SK-N-SH (cell line): ENCODE data around the gene ZSCAN10. TPM values are rescaled to one million over a fixed set of nuclear protein-coding genes. Genes with fewer than 3 reads are reported as not detected.

Experiments
- CTCF ChIA-PET: fragments of 300-600, 350-600 bp; formaldehyde crosslinking; extraction: SDS; loops from one replicate; lab custom pipeline; 2021; lab: Yijun Ruan, JAX
- POLR2A ChIA-PET: fragments of 350-600 bp; sonication (Branson Sonifier 250); formaldehyde crosslinking; extraction: SDS; loops from one replicate; lab custom pipeline; 2020; ENCODE audit warnings: antibody characterized with exemption, inconsistent platforms; lab: Yijun Ruan, JAX
- DNase-seq: peaks from one replicate; pipeline ENCODE4 v3.0.0; 2012
- H2AFZ ChIP-seq: fragments of 200-600 bp; sonication (generic); 2 replicates; pipeline ENCODE4 v1.8.1; 2016; ENCODE audit warnings: antibody characterized with exemption, mild to moderate bottlenecking, low read depth
- H3F3A ChIP-seq: fragments of 200-600 bp; sonication (generic); replicated peaks from 2 replicates; pipeline ENCODE3; 2016; ENCODE audit warnings: antibody characterized with exemption, mild to moderate bottlenecking; ENCODE audit not compliant: insufficient read depth
- H3K27ac ChIP-seq, 2 experiments: fragments of 200-500 bp in 1 of 2; fragments of 200-600 bp in 1 of 2; sonication (Bioruptor generic) in 1 of 2; sonication (generic), shearing (Covaris generic) in 1 of 2; 2 replicates each; pipeline versions ENCODE4 v1.5.1 to v1.6.1; 2014 to 2016; ENCODE audit warnings: low read depth in 2 of 2, inconsistent platforms in 1 of 2, low read length in 1 of 2, mild to moderate bottlenecking in 1 of 2, mixed read lengths in 1 of 2
- H3K27me3 ChIP-seq: fragments of 200-600 bp; sonication (generic), shearing (Covaris generic); 2 replicates; pipeline ENCODE4 v1.6.1; 2016; ENCODE audit warnings: mixed run types; ENCODE audit not compliant: insufficient read depth
- H3K36me3 ChIP-seq, 2 experiments: fragments of 200-500 bp in 1 of 2; fragments of 200-600 bp in 1 of 2; sonication (Bioruptor generic) in 1 of 2; sonication (generic) in 1 of 2; replicated peaks in 1 of 2; 2 replicates each; pipeline versions ENCODE3 to v1.5.1; 2014 to 2016; ENCODE audit warnings: low read length in 1 of 2, mild to moderate bottlenecking in 1 of 2; ENCODE audit not compliant: insufficient read depth in 2 of 2, control insufficient read depth in 1 of 2
- H3K4me1 ChIP-seq, 2 experiments: fragments of 200-500 bp in 1 of 2; fragments of 200-600 bp in 1 of 2; sonication (Bioruptor generic) in 1 of 2; sonication (generic), shearing (Covaris generic) in 1 of 2; 2 replicates each; pipeline versions ENCODE4 v1.5.1 to v1.6.1; 2014 to 2016; ENCODE audit warnings: low read depth in 1 of 2, low read length in 1 of 2, mixed run types in 1 of 2; ENCODE audit not compliant: insufficient read depth in 2 of 2, control insufficient read depth in 1 of 2
- H3K4me2 ChIP-seq: fragments of 200-600 bp; sonication (generic), shearing (Covaris generic); 2 replicates; pipeline ENCODE4 v1.6.1; 2017; ENCODE audit warnings: mixed run types
- H3K4me3 ChIP-seq, 2 experiments: fragments of 200-500 bp in 1 of 2; fragments of 200-600 bp in 1 of 2; sonication (Bioruptor generic) in 1 of 2; sonication (generic), shearing (Covaris generic) in 1 of 2; 2 replicates each; pipeline versions ENCODE4 v1.5.1 to v1.8.1; 2014 to 2016; ENCODE audit warnings: low read depth in 2 of 2, inconsistent platforms in 1 of 2, low read length in 1 of 2, mild to moderate bottlenecking in 1 of 2, mixed read lengths in 1 of 2, moderate library complexity in 1 of 2
- H3K79me2 ChIP-seq: fragments of 200-600 bp; sonication (generic); 2 replicates; pipeline ENCODE4 v1.8.1; 2017; ENCODE audit warnings: mild to moderate bottlenecking; ENCODE audit not compliant: insufficient read depth
- H3K9ac ChIP-seq: fragments of 200-600 bp; sonication (generic); 2 replicates; pipeline ENCODE4 v1.6.1; 2017; ENCODE audit warnings: mixed run types
- H3K9me2 ChIP-seq: fragments of 200-600 bp; sonication (generic); 2 replicates; pipeline ENCODE4 v1.6.1; 2017; ENCODE audit warnings: mixed run types
- H3K9me3 ChIP-seq: fragments of 200-600 bp; sonication (generic); 2 replicates; pipeline ENCODE4 v1.6.1; 2017; ENCODE audit warnings: mixed run types, mild to moderate bottlenecking, moderate library complexity
- H4K20me1 ChIP-seq: fragments of 200-600 bp; sonication (generic); 2 replicates; pipeline ENCODE4 v1.6.1; 2017; ENCODE audit warnings: mild to moderate bottlenecking, mixed run types; ENCODE audit not compliant: insufficient read depth
- CHD2 ChIP-seq: fragments of 150-350 bp; IDR thresholded peaks from 2 replicates; pipeline ENCODE4 v1.6.1; 2018; ENCODE audit warnings: low read length; ENCODE audit not compliant: partially characterized antibody
- ELF1 ChIP-seq: IDR thresholded peaks from 2 replicates; pipeline ENCODE4 v1.4.0; 2012
- EZH2phosphoT487 ChIP-seq: fragments of 200-600 bp; sonication (generic); IDR thresholded peaks from 2 replicates; pipeline ENCODE4 v1.6.1; 2017; ENCODE audit warnings: low read depth, mixed run types, mild to moderate bottlenecking, antibody characterized with exemption, moderate library complexity, borderline replicate concordance
- FOSL2 ChIP-seq: IDR thresholded peaks from 2 replicates; pipeline ENCODE4 v1.4.0; 2012; ENCODE audit warnings: low read depth, mild to moderate bottlenecking, moderate library complexity, borderline replicate concordance
- FOXJ3 ChIP-seq: sonication (generic); formaldehyde crosslinking; IDR thresholded peaks from 2 replicates; pipeline ENCODE4 v1.5.1; 2020; ENCODE audit warnings: mild to moderate bottlenecking, missing genetic modification reagents
- GABPA ChIP-seq: IDR thresholded peaks from 2 replicates; pipeline ENCODE4 v1.4.0; 2012; ENCODE audit warnings: low read depth, mild to moderate bottlenecking
- GATA2 ChIP-seq: sonication (generic); formaldehyde crosslinking; IDR thresholded peaks from 2 replicates; pipeline ENCODE4 v1.5.0; 2020; ENCODE audit warnings: mild to moderate bottlenecking, missing genetic modification reagents
- JUND ChIP-seq: IDR thresholded peaks from 2 replicates; pipeline ENCODE4 v1.4.0; 2012
- MXI1 ChIP-seq: IDR thresholded peaks from 2 replicates; pipeline ENCODE4 v1.6.1; 2012; ENCODE audit warnings: mild to moderate bottlenecking, low read depth, low read length, improper control_type of control experiment
- NFIC ChIP-seq: IDR thresholded peaks from 2 replicates; pipeline ENCODE4 v1.4.0; 2012; ENCODE audit warnings: borderline replicate concordance
- NRF1 ChIP-seq: IDR thresholded peaks from 2 replicates; pipeline ENCODE4 v1.6.1; 2012; ENCODE audit warnings: low read depth, mild to moderate bottlenecking, low read length
- PBX3 ChIP-seq: IDR thresholded peaks from 2 replicates; pipeline ENCODE4; 2012
- POLR2AphosphoS5 ChIP-seq: IDR thresholded peaks from 2 replicates; pipeline ENCODE4 v1.6.1; 2012; ENCODE audit warnings: low read depth, low read length
- RAD21 ChIP-seq: IDR thresholded peaks from 2 replicates; pipeline ENCODE4 v1.6.1; 2012; ENCODE audit warnings: mild to moderate bottlenecking, low read length
- RCOR1 ChIP-seq: fragments of 150-350 bp; IDR thresholded peaks from 2 replicates; pipeline ENCODE4 v1.6.1; 2017; ENCODE audit warnings: antibody characterized with exemption, low read length
- RFX5 ChIP-seq: IDR thresholded peaks from 2 replicates; pipeline ENCODE4 v1.6.1; 2012; ENCODE audit warnings: mild to moderate bottlenecking, improper control_type of control experiment, low read length
- RXRA ChIP-seq: IDR thresholded peaks from 2 replicates; pipeline ENCODE4 v1.4.0; 2012; ENCODE audit warnings: low read depth, mild to moderate bottlenecking, borderline replicate concordance
- SMC3 ChIP-seq: IDR thresholded peaks from 2 replicates; pipeline ENCODE4 v1.6.1; 2012; ENCODE audit warnings: low read depth, low read length, improper control_type of control experiment
- TAF1 ChIP-seq: IDR thresholded peaks from 2 replicates; pipeline ENCODE4 v1.6.1; 2012; ENCODE audit warnings: low read depth, mild to moderate bottlenecking, low read length, moderate library complexity, borderline replicate concordance
- TCF12 ChIP-seq: IDR thresholded peaks from 2 replicates; pipeline ENCODE4 v1.4.0; 2012
- TEAD4 ChIP-seq: IDR thresholded peaks from 2 replicates; pipeline ENCODE4 v1.4.0; 2012; ENCODE audit warnings: mild to moderate bottlenecking, borderline replicate concordance; ENCODE audit not compliant: insufficient read depth
- USF1 ChIP-seq: IDR thresholded peaks from 2 replicates; pipeline ENCODE4 v1.4.0; 2012; ENCODE audit warnings: low read depth, borderline replicate concordance
- USF2 ChIP-seq: fragments of 150-350 bp; IDR thresholded peaks from 2 replicates; pipeline ENCODE4 v1.6.1; 2017; ENCODE audit warnings: antibody characterized with exemption, low read length, low read depth, borderline replicate concordance
- WGBS: methylation state at CpG from one replicate; pipeline ENCODE4 v1.1.6; 2017; ENCODE audit warnings: low lambda C conversion rate; 5-methylcytosine and 5-hydroxymethylcytosine counted together
- polyA plus RNA-seq, 3 experiments: library from polyadenylated mRNA; depleted of rRNA; stranded (reverse); fragments of >200 nt; gene quantifications; 2 replicates each; pipeline ENCODE4 v1.2.3, GENCODE V29; 2012
- TF ChIP-seq, protein P1 (sequence below): fragments of 150-350 bp; IDR thresholded peaks from 2 replicates; pipeline ENCODE4 v1.6.1; 2016; ENCODE audit warnings: mild to moderate bottlenecking, low read depth, low read length
- TF ChIP-seq, protein P2 (sequence below): IDR thresholded peaks from 2 replicates; pipeline ENCODE4 v1.4.0; 2012; ENCODE audit warnings: low read depth
- TF ChIP-seq, protein P3 (sequence below): fragments of 200-600 bp; sonication (generic); IDR thresholded peaks from 2 replicates; pipeline ENCODE4 v1.6.1; 2017; ENCODE audit warnings: antibody characterized with exemption, mild to moderate bottlenecking, moderate library complexity

ZSCAN10 gene
- polyA plus RNA-seq, 1 of the 3 experiments (the other 2 are of a cell fraction), result 0.05 TPM

GRCh38 chr16:3134338-3135125 is 35.4 kb upstream of the ZSCAN10 start, which contains the start of gene ZNF213:
Gene ZNF213, plus strand, starts transcription at chr16:3135029. Its CDS starts 2,252 bp downstream, at chr16:3137281.
- H3K27ac ChIP-seq, result peak within 1 kb of the TSS; percentile 77 to 88
- ChIA-PET POLR2A (interaction anchor here (0.5 to 2.2 kb wide), 9 partner anchors 9 to 223 kb away, joined by 3 to 18 read pairs (median 4); no protein-coding TSS in a partner anchor), CTCF (interaction anchor here (0.7 to 4.6 kb wide), 10 partner anchors 10 to 266 kb away, joined by 3 to 43 read pairs (median 4); no protein-coding TSS in a partner anchor)
- peaks cover 2 to 11% of the 10 kb centered on the region in 2 experiments; a peak in 3 of 4 replicates for H3K4me1 ChIP-seq
- H3K4me2 ChIP-seq, result peak within 1 kb of the TSS; percentile 96
- H3K4me3 ChIP-seq, result peak within 1 kb of the TSS; percentile 96 to 97
- under 1% methylated on average over 51 of the region's 63 CpGs for WGBS
- peak; percentile 94 for DNase-seq
- peaks cover 25% of the 10 kb centered on the region for H3F3A ChIP-seq
- peaks cover 16 to 31% of the 10 kb centered on the region in 2 experiments for H3K36me3 ChIP-seq
- peak within 1 kb of the TSS; percentile 97 for H3K9ac ChIP-seq
- TF ChIP-seq PBX3 (no peak), EZH2phosphoT487 (no peak), RAD21 (no peak), CHD2 (peak; percentile 60), USF2 (no peak), NRF1 (no peak), GATA2 (CRISPR knock-in tag) (no peak), SMC3 (no peak), TAF1 (peak; percentile 36), RXRA (no peak), MXI1 (peak; percentile 32; the same call in 1 of the 2 replicates), NFIC (no peak), RCOR1 (no peak), ELF1 (peak; percentile 50), RFX5 (peak; percentile 79), JUND (no peak), TCF12 (no peak), USF1 (no peak), GABPA (peak; percentile 86), FOXJ3 (CRISPR knock-in tag) (no peak), TEAD4 (no peak), POLR2AphosphoS5 (peak; percentile 88), FOSL2 (no peak)
- TF ChIP-seq, protein P1, sequence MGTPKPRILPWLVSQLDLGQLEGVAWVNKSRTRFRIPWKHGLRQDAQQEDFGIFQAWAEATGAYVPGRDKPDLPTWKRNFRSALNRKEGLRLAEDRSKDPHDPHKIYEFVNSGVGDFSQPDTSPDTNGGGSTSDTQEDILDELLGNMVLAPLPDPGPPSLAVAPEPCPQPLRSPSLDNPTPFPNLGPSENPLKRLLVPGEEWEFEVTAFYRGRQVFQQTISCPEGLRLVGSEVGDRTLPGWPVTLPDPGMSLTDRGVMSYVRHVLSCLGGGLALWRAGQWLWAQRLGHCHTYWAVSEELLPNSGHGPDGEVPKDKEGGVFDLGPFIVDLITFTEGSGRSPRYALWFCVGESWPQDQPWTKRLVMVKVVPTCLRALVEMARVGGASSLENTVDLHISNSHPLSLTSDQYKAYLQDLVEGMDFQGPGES, result peak; percentile 37; the same call in 1 of the 2 replicates
- TF ChIP-seq, protein P2, sequence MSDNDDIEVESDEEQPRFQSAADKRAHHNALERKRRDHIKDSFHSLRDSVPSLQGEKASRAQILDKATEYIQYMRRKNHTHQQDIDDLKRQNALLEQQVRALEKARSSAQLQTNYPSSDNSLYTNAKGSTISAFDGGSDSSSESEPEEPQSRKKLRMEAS, result peak; percentile 61
- TF ChIP-seq, protein P3, sequence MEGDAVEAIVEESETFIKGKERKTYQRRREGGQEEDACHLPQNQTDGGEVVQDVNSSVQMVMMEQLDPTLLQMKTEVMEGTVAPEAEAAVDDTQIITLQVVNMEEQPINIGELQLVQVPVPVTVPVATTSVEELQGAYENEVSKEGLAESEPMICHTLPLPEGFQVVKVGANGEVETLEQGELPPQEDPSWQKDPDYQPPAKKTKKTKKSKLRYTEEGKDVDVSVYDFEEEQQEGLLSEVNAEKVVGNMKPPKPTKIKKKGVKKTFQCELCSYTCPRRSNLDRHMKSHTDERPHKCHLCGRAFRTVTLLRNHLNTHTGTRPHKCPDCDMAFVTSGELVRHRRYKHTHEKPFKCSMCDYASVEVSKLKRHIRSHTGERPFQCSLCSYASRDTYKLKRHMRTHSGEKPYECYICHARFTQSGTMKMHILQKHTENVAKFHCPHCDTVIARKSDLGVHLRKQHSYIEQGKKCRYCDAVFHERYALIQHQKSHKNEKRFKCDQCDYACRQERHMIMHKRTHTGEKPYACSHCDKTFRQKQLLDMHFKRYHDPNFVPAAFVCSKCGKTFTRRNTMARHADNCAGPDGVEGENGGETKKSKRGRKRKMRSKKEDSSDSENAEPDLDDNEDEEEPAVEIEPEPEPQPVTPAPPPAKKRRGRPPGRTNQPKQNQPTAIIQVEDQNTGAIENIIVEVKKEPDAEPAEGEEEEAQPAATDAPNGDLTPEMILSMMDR, result no peak
- H4K20me1 ChIP-seq, result peaks cover 8% of the 10 kb centered on the region; the same call in 1 of the 2 replicates
- peak within 1 kb of the TSS; percentile 96 for H2AFZ ChIP-seq
- no peaks in the 10 kb centered on the region for H3K9me3 ChIP-seq
- H3K9me2 ChIP-seq, result no peaks in the 10 kb centered on the region
- H3K79me2 ChIP-seq, result peaks cover 50% of the 10 kb centered on the region
- H3K27me3 ChIP-seq, result no peaks in the 10 kb centered on the region
